Gastroesophageal sphincter (tissue), 4 donors: Measurements from ENCODE around the gene KRT6A. TPM values are rescaled to one million over a fixed set of nuclear protein-coding genes. Genes with fewer than 3 reads are reported as not detected.

ENCODE experiments used
- ATAC-seq: fragments of 150-250 bp; one replicate; pipeline ENCODE4 v1.9.1; 2016; ENCODE audit warnings: mild to moderate bottlenecking, moderate library complexity
- H3K27ac ChIP-seq, 4 donors: fragments of 200-600 bp; sonication (generic) in 3 of 4; 1 replicate in 3 of 4; 2 replicates in 1 of 4; pipeline ENCODE4 v1.5.1; 2016 to 2019
- H3K27me3 ChIP-seq: fragments of 200-600 bp; sonication (generic); one replicate; pipeline ENCODE4 v1.5.1; 2019
- H3K36me3 ChIP-seq, 2 donors: fragments of 200-600 bp; sonication (generic); one replicate each; pipeline ENCODE4 v1.5.1; 2019; ENCODE audit warnings: control low read depth in 1 of 2
- H3K4me1 ChIP-seq, 3 donors: fragments of 200-600 bp; sonication (generic); 1 replicate in 2 of 3; 2 replicates in 1 of 3; pipeline ENCODE4 v1.5.1; 2016 to 2019; ENCODE audit warnings: control low read depth in 2 of 3
- H3K4me3 ChIP-seq, 2 donors: fragments of 200-600 bp; sonication (generic); one replicate each; pipeline ENCODE4 v1.5.1; 2019; ENCODE audit warnings: mild to moderate bottlenecking in 1 of 2, moderate library complexity in 1 of 2
- H3K9me3 ChIP-seq, 3 donors: fragments of 200-600 bp; sonication (generic); one replicate each; pipeline ENCODE4 v1.5.1; 2017 to 2019; ENCODE audit warnings: control low read depth in 2 of 3
- CTCF ChIP-seq, 4 experiments: fragments of 200-600 bp in 2 of 4; fragments of 450-650 bp in 2 of 4; sonication (generic) in 1 of 4; IDR thresholded peaks; one replicate each; pipeline ENCODE4 v1.5.1; 2017 to 2019; ENCODE audit warnings: antibody characterized with exemption in 4 of 4, mild to moderate bottlenecking in 2 of 4, moderate library complexity in 2 of 4
- EP300 ChIP-seq: sonication (generic); formaldehyde crosslinking; IDR thresholded peaks from one replicate; pipeline ENCODE4 v1.6.1; 2017; ENCODE audit warnings: antibody characterized with exemption, mild to moderate bottlenecking
- POLR2A ChIP-seq, 2 donors: fragments of 450-650 bp; IDR thresholded peaks; one replicate each; pipeline ENCODE4 v1.6.1; 2017; ENCODE audit warnings: antibody characterized with exemption in 2 of 2, mild to moderate bottlenecking in 2 of 2, moderate library complexity in 1 of 2
- POLR2AphosphoS5 ChIP-seq: sonication (generic); formaldehyde crosslinking; IDR thresholded peaks from one replicate; pipeline ENCODE4 v1.6.1; 2017; ENCODE audit warnings: antibody characterized with exemption
- WGBS, 2 donors: methylation state at CpG; one replicate each; pipeline ENCODE4 v1.1.5; 2018; ENCODE audit warnings: low coverage in 1 of 2; 5-methylcytosine and 5-hydroxymethylcytosine counted together
- total RNA-seq, 4 donors: library from RNA; depleted of rRNA; stranded (reverse); fragments of >200 nt; gene quantifications; one replicate each; pipeline ENCODE4 v1.1.0, GENCODE V29; 2016

KRT6A gene
- total RNA-seq, 4 donors from 2014 or later, result 2.7 to 713 (median 61.8) TPM

GRCh38 chr12:52539083-52539820, 46.2 kb upstream of the KRT6A start:
- Histone ChIP-seq H3K4me1 (peaks cover 0 to 11% (median 0%) of the 10 kb centered on the region in 3 donors), H3K27me3 (peaks cover 4% of the 10 kb centered on the region), H3K27ac (no peak overlapping the region), H3K36me3 (no peaks in the 10 kb centered on the region), H3K9me3 (no peaks in the 10 kb centered on the region), H3K4me3 (no peak overlapping the region)
- 47 to 55% methylated on average over 5 of the region's 5 CpGs for WGBS, 2 donors
- peak; percentile 25 for ATAC-seq
- no peak for TF ChIP-seq POLR2A (IDR thresholded peaks at IDR 0.05)
- TF ChIP-seq EP300, result no peak
- no peak for TF ChIP-seq POLR2AphosphoS5
- TF ChIP-seq CTCF (IDR thresholded peaks at IDR 0.05), result no peak

GRCh38 chr12:52537101-52537500, 44.0 kb upstream of the KRT6A start:
- no peak overlapping the region for H3K27ac ChIP-seq
- TF ChIP-seq CTCF (IDR thresholded peaks at IDR 0.05) (no peak), EP300 (no peak), POLR2A (IDR thresholded peaks at IDR 0.05) (no peak), POLR2AphosphoS5 (no peak)
- no peaks in the 10 kb centered on the region for H3K27me3 ChIP-seq
- no peak for ATAC-seq
- H3K4me1 ChIP-seq, result peaks cover 0 to 11% (median 0%) of the 10 kb centered on the region in 3 donors
- WGBS, 2 donors, result 86% methylated on average over 2 of the region's 3 CpGs; no CpG with 5 or more reads in 1 of the 2 donors
- H3K4me3 ChIP-seq, result no peak overlapping the region
- H3K9me3 ChIP-seq, result no peaks in the 10 kb centered on the region
- no peaks in the 10 kb centered on the region for H3K36me3 ChIP-seq

GRCh38 chr12:52535574-52535973, 42.5 kb upstream of the KRT6A start:
- Histone ChIP-seq H3K27me3 (no peaks in the 10 kb centered on the region), H3K9me3 (no peaks in the 10 kb centered on the region), H3K36me3 (no peaks in the 10 kb centered on the region), H3K4me1 (peaks cover 0 to 11% (median 0%) of the 10 kb centered on the region in 3 donors), H3K27ac (no peak overlapping the region), H3K4me3 (no peak overlapping the region)
- WGBS, 2 donors, result 20 to 40% methylated on average over 1 of the region's 1 CpG
- ATAC-seq, result no peak
- TF ChIP-seq CTCF (IDR thresholded peaks at IDR 0.05) (no peak), POLR2AphosphoS5 (no peak), POLR2A (IDR thresholded peaks at IDR 0.05) (no peak), EP300 (no peak)

GRCh38 chr12:52534482-52534881, 41.4 kb upstream of the KRT6A start:
- TF ChIP-seq POLR2AphosphoS5, result no peak
- no peak for TF ChIP-seq EP300
- TF ChIP-seq POLR2A (IDR thresholded peaks at IDR 0.05), result no peak
- TF ChIP-seq CTCF (IDR thresholded peaks at IDR 0.05), result no peak
- H3K27ac ChIP-seq, result no peak overlapping the region
- H3K27me3 ChIP-seq, result no peaks in the 10 kb centered on the region
- H3K4me3 ChIP-seq, result no peak overlapping the region
- no peak for ATAC-seq
- no peaks in the 10 kb centered on the region for H3K36me3 ChIP-seq
- H3K4me1 ChIP-seq, result peaks cover 0 to 10% (median 0%) of the 10 kb centered on the region in 3 donors
- whole genome bisulfite sequencing, 2 donors, result 82 to 86% methylated on average over 4 to 5 of the region's 5 CpGs
- no peaks in the 10 kb centered on the region for H3K9me3 ChIP-seq
